Neuronal stem cell (in vitro differentiated cells): ENCODE results near the gene CRACR2A.

Experiments used
- DNase-seq: peaks from one replicate; pipeline ENCODE4 v3.0.0-alpha.2; 2013; ENCODE audit warnings: low spot score
- H2AFZ ChIP-seq: one replicate; pipeline ENCODE4 v1.6.1; 2013; ENCODE audit warnings: mild to moderate bottlenecking, low read length, inconsistent platforms
- H2AK5ac ChIP-seq: 2 replicates; pipeline ENCODE4 v1.6.1; 2013; ENCODE audit warnings: low read depth, mild to moderate bottlenecking, inconsistent platforms, low read length, moderate library complexity, mixed read lengths
- H2BK120ac ChIP-seq: 2 replicates; pipeline ENCODE4 v1.6.1; 2013; ENCODE audit warnings: low read depth, mild to moderate bottlenecking, inconsistent platforms, low read length, moderate library complexity, mixed read lengths
- H2BK12ac ChIP-seq: one replicate; pipeline ENCODE4 v1.6.1; 2013; ENCODE audit warnings: low read length, inconsistent platforms
- H2BK15ac ChIP-seq: 2 replicates; pipeline ENCODE4 v1.6.1; 2013; ENCODE audit warnings: mild to moderate bottlenecking, low read length, inconsistent platforms, mixed read lengths
- H2BK5ac ChIP-seq: one replicate; pipeline ENCODE4 v1.6.1; 2013; ENCODE audit warnings: inconsistent platforms, mild to moderate bottlenecking, low read length, moderate library complexity
- H3K14ac ChIP-seq: one replicate; pipeline ENCODE4 v1.6.1; 2013; ENCODE audit warnings: low read length, inconsistent platforms
- H3K18ac ChIP-seq: 2 replicates; pipeline ENCODE4 v1.6.1; 2013; ENCODE audit warnings: low read length, inconsistent platforms
- H3K23ac ChIP-seq: 2 replicates; pipeline ENCODE4 v1.6.1; 2013; ENCODE audit warnings: low read depth, mild to moderate bottlenecking, mixed read lengths, low read length, inconsistent platforms; ENCODE audit not compliant: poor library complexity
- H3K27ac ChIP-seq: replicated peaks from 3 replicates; pipeline ENCODE4 v1.5.1; 2013; ENCODE audit warnings: low read length, inconsistent platforms
- H3K27me3 ChIP-seq, 3 experiments: 2 replicates each; pipeline ENCODE4 v1.6.1; 2013; ENCODE audit warnings: low read length in 3 of 3, mild to moderate bottlenecking in 2 of 3, inconsistent platforms in 1 of 3, low read depth in 1 of 3, mixed read lengths in 1 of 3, moderate library complexity in 1 of 3; ENCODE audit not compliant: control insufficient read depth in 3 of 3, insufficient read depth in 3 of 3
- H3K36me3 ChIP-seq, 2 donors: replicated peaks in 1 of 2; 2 replicates each; pipeline ENCODE4 v1.6.1; 2013; ENCODE audit warnings: low read length in 2 of 2; ENCODE audit not compliant: control insufficient read depth in 2 of 2, insufficient read depth in 2 of 2
- H3K4ac ChIP-seq: 2 replicates; pipeline ENCODE4 v1.6.1; 2013; ENCODE audit warnings: inconsistent platforms, mild to moderate bottlenecking, low read length, moderate library complexity
- H3K4me1 ChIP-seq, 2 donors: 1 replicate in 1 of 2; 2 replicates in 1 of 2; pipeline ENCODE4 v1.6.1; 2013; ENCODE audit warnings: low read length in 2 of 2, low read depth in 1 of 2; ENCODE audit not compliant: control insufficient read depth in 2 of 2, insufficient read depth in 1 of 2
- H3K4me2 ChIP-seq: one replicate; pipeline ENCODE4 v1.6.1; 2013; ENCODE audit warnings: mild to moderate bottlenecking, low read length, inconsistent platforms; ENCODE audit not compliant: insufficient read depth, poor library complexity, severe bottlenecking
- H3K4me3 ChIP-seq, 2 donors: 2 replicates each; pipeline ENCODE4 v1.5.1; 2013; ENCODE audit warnings: low read length in 2 of 2, mild to moderate bottlenecking in 2 of 2, inconsistent platforms in 1 of 2, moderate library complexity in 1 of 2
- H3K79me1 ChIP-seq: one replicate; pipeline ENCODE4 v1.6.1; 2013; ENCODE audit warnings: low read depth, mild to moderate bottlenecking, inconsistent platforms, low read length, moderate library complexity
- H3K9ac ChIP-seq: one replicate; pipeline ENCODE4 v1.6.1; 2013; ENCODE audit warnings: mild to moderate bottlenecking, low read depth, low read length, inconsistent platforms; ENCODE audit not compliant: poor library complexity
- H3K9me3 ChIP-seq, 2 donors: replicated peaks in 1 of 2; 2 replicates each; pipeline versions ENCODE3 to v1.6.1; 2013; ENCODE audit warnings: low read length in 2 of 2, mild to moderate bottlenecking in 2 of 2, inconsistent platforms in 1 of 2, low read depth in 1 of 2, mixed read lengths in 1 of 2, moderate library complexity in 1 of 2; ENCODE audit not compliant: control insufficient read depth in 2 of 2, insufficient read depth in 1 of 2
- H4K8ac ChIP-seq: one replicate; pipeline ENCODE4 v1.6.1; 2013; ENCODE audit warnings: low read depth, mild to moderate bottlenecking, inconsistent platforms, low read length, moderate library complexity
- H4K91ac ChIP-seq: one replicate; pipeline ENCODE4 v1.6.1; 2013; ENCODE audit warnings: low read length, low read depth, mild to moderate bottlenecking, inconsistent platforms; ENCODE audit not compliant: poor library complexity
- WGBS, 2 donors: extraction: QIAGEN DNeasy Blood & Tissue Kit; methylation state at CpG; one replicate each; pipeline ENCODE4 v1.1.7; 2013; ENCODE audit warnings: missing lambda C conversion rate in 2 of 2, mixed read lengths in 1 of 2; ENCODE audit not compliant: insufficient read length in 2 of 2, insufficient replicate concordance in 1 of 2; ENCODE audit errors: extremely low coverage in 2 of 2; 5-methylcytosine and 5-hydroxymethylcytosine counted together

Gene CRACR2A

GRCh38 chr12:3744229-3744901 lies 8.5 kb downstream of the CRACR2A start:
- Histone ChIP-seq H3K23ac (no peak overlapping the region), H4K91ac (no peak overlapping the region), H3K4me2 (no peak overlapping the region), H3K4me3 (no peak overlapping the region), H3K27ac (no peak overlapping the region), H2BK15ac (no peak overlapping the region), H2BK5ac (no peak overlapping the region), H3K9me3 (peaks cover 0 to 5% of the 10 kb centered on the region in 2 donors), H2BK120ac (no peak overlapping the region), H3K27me3 (no peaks in the 10 kb centered on the region), H3K9ac (no peak overlapping the region), H4K8ac (no peak overlapping the region), H3K18ac (no peak overlapping the region), H2AK5ac (no peak overlapping the region), H3K4ac (no peak overlapping the region), H2BK12ac (no peak overlapping the region), H3K79me1 (no peaks in the 10 kb centered on the region), H3K4me1 (no peaks in the 10 kb centered on the region), H2AFZ (no peak overlapping the region), H3K14ac (no peak overlapping the region), H3K36me3 (no peaks in the 10 kb centered on the region)
- WGBS, 2 donors: no CpG with 5 or more reads among the region's 6 CpGs
- no peak for DNase-seq

- no peak overlapping the region for H2AK5ac ChIP-seq
- no peak overlapping the region for H2BK12ac ChIP-seq
- H3K4me2 ChIP-seq: no peak overlapping the region
- no peak overlapping the region for H2AFZ ChIP-seq
- H3K79me1 ChIP-seq: no peaks in the 10 kb centered on the region
- no peaks in the 10 kb centered on the region for H3K36me3 ChIP-seq
- H4K91ac ChIP-seq: no peak overlapping the region
- no peak overlapping the region for H3K27ac ChIP-seq
- H2BK15ac ChIP-seq: no peak overlapping the region
- H3K18ac ChIP-seq: no peak overlapping the region
- no peak overlapping the region for H3K23ac ChIP-seq
- H3K4me1 ChIP-seq: no peaks in the 10 kb centered on the region
- H2BK120ac ChIP-seq: no peak overlapping the region
- no peak overlapping the region for H3K4me3 ChIP-seq
- no peak overlapping the region for H2BK5ac ChIP-seq
- whole genome bisulfite sequencing, 2 donors: no CpG with 5 or more reads among the region's 6 CpGs
- no peak overlapping the region for H3K9ac ChIP-seq
- no peak overlapping the region for H4K8ac ChIP-seq
- H3K14ac ChIP-seq: no peak overlapping the region
- peaks cover 0 to 5% of the 10 kb centered on the region in 2 donors for H3K9me3 ChIP-seq
- no peak for DNase-seq
- H3K27me3 ChIP-seq: no peaks in the 10 kb centered on the region
- no peak overlapping the region for H3K4ac ChIP-seq
Observed at GRCh38 chr12:3743803-3744202, 9.1 kb downstream of the CRACR2A start.

GRCh38 chr12:3741882-3742672 lies 10.8 kb downstream of the CRACR2A start:
- H2BK120ac ChIP-seq: no peak overlapping the region
- no peak overlapping the region for H2BK15ac ChIP-seq
- WGBS, 2 donors: no CpG with 5 or more reads among the region's 7 CpGs
- no peaks in the 10 kb centered on the region for H3K36me3 ChIP-seq
- H2AFZ ChIP-seq: no peak overlapping the region
- H3K14ac ChIP-seq: no peak overlapping the region
- DNase-seq: no peak
- no peaks in the 10 kb centered on the region for H3K4me1 ChIP-seq
- no peak overlapping the region for H3K4ac ChIP-seq
- no peak overlapping the region for H3K23ac ChIP-seq
- no peak overlapping the region for H2AK5ac ChIP-seq
- H3K18ac ChIP-seq: no peak overlapping the region
- no peak overlapping the region for H4K91ac ChIP-seq
- peaks cover 0 to 2% (median 0%) of the 10 kb centered on the region in 3 experiments for H3K27me3 ChIP-seq
- H3K4me3 ChIP-seq: no peak overlapping the region
- H3K4me2 ChIP-seq: no peak overlapping the region
- peaks cover 0 to 5% of the 10 kb centered on the region in 2 donors for H3K9me3 ChIP-seq
- H2BK12ac ChIP-seq: no peak overlapping the region
- no peaks in the 10 kb centered on the region for H3K79me1 ChIP-seq
- H3K27ac ChIP-seq: no peak overlapping the region
- H4K8ac ChIP-seq: no peak overlapping the region
- no peak overlapping the region for H2BK5ac ChIP-seq
- H3K9ac ChIP-seq: no peak overlapping the region

- Histone ChIP-seq H3K4ac (no peak overlapping the region), H3K18ac (no peak overlapping the region), H3K23ac (no peak overlapping the region), H3K36me3 (no peaks in the 10 kb centered on the region), H3K9me3 (no peaks in the 10 kb centered on the region), H2BK12ac (no peak overlapping the region), H2AFZ (no peak overlapping the region), H2AK5ac (no peak overlapping the region), H3K4me2 (no peak overlapping the region), H3K9ac (no peak overlapping the region), H2BK15ac (no peak overlapping the region), H3K27me3 (peaks cover 0 to 9% (median 0%) of the 10 kb centered on the region in 3 experiments), H3K14ac (no peak overlapping the region), H2BK5ac (no peak overlapping the region), H3K27ac (no peak overlapping the region), H4K8ac (no peak overlapping the region), H2BK120ac (no peak overlapping the region), H4K91ac (no peak overlapping the region), H3K79me1 (no peaks in the 10 kb centered on the region), H3K4me1 (no peaks in the 10 kb centered on the region), H3K4me3 (no peak overlapping the region)
- no CpG with 5 or more reads among the region's 2 CpGs for WGBS, 2 donors
- DNase-seq: no peak
Observed at GRCh38 chr12:3740480-3741231, 12.3 kb downstream of the CRACR2A start.
